Activated CD8-positive, alpha-beta memory T cell treated with anti-CD3 and anti-CD28 coated beads, Interleukin-2, amount 50 U/mL, for 1 hour (primary cell): Measurements from ENCODE around the gene RBMXL3.
"Not testable (repeated sequence)": the region's sequence is repeated elsewhere in the genome, so short reads cannot be mapped to it uniquely, and the experiment has no call there.

Experiments used
- DNase-seq: peaks from one replicate; pipeline ENCODE4 v3.0.0-alpha.2; 2020; ENCODE audit errors: extremely low read depth

The RBMXL3 gene

DNA sequence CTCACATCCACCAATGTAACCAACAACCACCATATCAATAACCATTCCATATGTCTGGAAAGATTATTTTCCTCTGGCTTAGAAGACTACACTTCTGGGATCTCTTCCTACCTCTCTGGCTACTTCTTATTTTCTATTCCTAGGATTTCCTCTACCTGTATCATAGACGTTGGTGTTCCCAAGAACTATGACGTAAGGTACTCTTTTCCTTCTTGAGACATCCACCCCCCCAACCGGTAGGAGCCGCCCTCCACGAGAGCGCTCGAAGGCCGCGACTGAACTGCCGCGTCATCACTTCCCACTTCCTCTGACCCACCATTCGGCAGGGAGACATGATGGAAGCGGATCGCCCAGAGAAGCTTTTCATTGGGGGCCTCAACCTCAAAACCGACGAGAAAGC is at the start of gene RBMXL3:
RBMXL3 (plus strand) TSS at position 301 of the 400 bp plus-strand sequence; CDS start at position 333, 32 bp downstream.
- no peak for DNase-seq

DNA sequence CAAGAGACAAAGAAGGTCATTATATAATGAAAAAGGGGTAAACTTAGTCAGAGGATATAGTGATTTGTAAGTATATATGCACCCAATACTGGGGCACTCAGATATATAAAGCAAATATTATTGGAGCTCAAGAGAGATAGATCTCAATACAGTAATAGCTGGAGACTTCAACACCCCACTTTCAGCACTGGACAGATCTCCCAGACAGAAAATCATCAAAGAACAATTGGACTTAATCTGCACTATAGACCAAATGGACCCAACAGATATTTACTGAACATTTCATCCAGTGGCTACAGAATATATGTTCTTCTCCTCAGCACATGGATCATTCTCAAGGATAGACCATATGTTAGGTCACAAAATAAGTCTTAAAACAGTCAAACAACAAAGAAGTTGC is 47.2 kb upstream of the RBMXL3 start:
- no peak for DNase-seq

DNA sequence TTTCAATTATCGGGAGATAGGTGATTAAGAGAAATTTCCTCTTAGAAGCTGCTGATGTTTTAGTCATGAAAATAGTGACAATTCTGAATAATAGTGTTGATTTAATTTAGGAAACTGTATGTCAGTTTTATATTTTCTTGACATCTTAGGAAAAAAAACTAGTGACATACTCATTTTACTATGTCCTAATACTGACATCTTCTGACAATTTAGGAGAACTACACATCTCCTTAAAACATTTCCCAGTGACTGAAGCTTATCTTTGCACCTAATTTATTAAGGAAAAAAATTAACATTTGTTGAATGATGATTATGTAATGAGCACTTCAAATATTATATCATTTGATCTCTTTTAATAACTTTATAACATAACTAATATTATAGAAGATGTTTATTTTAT is 42.0 kb upstream of the RBMXL3 start:
- DNase-seq = no peak

DNA sequence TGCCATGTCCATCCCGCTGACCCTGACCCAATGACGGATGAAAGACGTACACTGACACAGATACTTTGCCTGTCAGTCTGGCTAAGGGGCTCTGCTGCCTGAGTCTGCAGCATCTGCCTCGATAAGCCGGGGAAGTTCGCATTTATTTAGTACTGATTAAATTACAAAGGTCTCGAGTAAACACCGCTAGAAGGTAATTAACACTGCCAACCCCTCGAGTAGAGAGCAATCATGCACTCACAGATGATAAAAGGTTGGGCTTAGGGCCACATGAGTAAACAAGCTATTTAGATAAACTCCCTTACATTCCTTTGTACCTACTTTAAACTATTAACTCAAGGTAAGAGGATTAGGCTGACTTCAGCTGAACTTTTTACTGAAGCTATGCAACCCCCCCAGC is 16.0 kb upstream of the RBMXL3 start:
- no peak for DNase-seq

DNA sequence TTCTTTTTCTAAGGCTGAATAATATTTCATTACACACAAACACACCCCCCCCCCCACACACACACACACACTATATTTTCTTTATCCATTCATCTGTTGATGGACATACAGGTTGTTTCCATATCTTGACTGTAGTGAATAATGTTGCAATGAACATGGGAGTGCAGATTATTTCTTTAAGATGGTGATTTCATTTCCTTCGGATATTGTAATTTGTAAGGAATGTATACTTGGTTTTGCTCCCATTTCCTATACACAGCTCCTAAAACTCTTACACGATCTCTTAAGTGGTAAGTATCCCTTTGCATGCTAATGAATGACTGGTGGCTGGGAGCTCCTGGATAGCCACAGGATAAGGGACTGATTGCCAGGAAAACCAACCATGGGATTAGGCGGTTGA is 14.7 kb upstream of the RBMXL3 start:
- DNase-seq = no peak

DNA sequence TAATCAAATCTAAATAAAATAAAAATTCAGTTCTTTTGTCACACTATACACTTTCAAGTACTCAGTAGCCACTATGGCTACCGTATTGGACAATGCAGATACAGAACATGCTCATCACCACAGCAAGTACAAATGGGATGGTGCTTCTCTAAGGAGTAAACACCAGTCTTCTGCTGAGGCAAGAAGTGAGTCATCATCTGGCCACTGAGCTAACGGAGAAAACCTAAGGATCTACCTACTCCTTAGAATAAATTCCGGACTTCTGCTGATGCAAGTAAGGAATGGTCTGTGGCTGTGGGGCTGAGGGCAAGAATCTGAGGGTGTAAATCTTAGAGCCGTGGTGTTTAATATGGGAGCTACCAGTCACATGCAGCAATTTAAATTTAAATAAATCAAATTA is 11.3 kb upstream of the RBMXL3 start:
- DNase-seq = no peak

DNA sequence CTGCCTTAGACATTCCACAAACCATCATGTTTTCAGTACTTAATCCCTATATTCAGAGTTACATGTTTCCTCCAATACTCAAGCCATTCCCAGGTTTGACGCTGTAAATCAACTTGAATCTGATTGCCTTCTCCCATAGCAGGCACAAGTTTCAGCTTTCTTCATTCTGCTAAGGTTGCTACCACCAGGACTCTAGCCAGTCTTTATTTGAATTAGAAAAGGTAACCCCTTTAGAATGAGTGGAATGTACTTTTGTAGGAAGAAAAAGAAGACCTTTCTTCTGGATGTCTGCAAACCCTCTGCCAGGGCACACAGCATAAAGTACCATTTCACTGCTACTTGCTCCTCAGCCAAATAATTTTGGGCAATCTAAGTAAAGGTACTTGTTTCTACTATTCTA is 10.7 kb upstream of the RBMXL3 start:
- no peak for DNase-seq

DNA sequence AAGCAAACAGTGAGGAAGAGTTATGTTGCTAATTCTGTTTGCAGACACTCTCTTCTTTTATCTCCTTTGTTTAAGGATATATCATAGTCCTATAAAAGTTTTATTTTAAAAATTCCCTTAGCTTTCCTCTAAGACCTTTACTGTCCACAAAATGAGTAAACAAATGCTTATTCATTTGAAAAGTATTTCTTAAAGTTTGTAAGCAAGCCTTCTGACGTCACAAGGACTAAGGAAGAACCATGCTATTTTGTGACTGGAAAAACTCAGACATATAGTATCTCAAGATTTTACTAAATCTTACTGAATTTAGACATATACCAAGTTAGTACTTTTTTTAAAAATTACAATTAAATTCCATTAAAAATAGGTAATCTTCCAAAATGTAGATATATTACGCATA is 5.2 kb upstream of the RBMXL3 start:
- DNase-seq = no peak

DNA sequence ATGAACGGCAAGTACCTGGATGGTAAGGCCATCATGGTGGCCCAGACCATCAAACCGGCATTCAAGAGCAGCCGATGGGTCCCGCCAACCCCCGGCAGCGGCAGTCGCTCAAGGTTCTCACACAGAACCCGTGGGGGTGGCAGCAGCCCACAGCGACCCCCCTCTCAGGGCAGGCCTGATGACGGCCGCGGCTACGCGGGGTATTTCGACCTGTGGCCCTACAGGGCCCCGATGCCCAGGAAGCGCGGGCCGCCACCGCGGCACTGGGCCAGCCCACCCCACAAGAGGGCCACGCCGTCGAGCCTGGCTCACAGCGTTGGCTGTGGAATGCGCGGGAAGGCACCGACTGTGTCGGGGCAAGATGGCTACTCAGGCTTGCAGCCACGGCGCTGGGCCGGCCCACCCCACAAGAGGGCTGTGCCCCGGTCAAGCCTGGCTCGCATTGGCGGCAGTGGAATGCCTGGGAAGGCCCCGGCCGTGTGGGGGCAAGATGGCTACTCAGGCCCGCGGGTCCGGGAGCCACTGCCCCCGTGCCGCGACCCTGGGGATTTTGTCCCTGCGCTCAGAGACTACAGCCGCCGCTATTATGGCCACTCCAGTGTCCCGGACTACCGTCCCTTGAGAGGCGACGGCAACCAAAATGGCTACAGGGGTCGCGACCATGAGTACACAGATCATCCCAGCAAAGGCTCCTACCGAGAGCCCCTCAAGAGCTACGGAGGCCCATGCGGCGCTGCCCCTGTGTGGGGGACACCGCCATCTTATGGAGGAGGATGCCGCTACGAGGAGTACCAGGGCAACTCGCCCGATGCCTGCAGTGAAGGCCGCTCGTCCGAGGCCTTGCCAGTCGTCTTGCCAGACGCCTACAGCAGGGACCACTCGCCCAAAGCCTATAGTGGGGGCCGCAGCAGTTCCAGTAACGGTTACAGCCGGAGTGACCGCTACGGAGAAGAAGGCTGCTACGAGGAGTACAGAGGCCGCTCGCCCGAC is 731 bp downstream of the RBMXL3 start:
- no peak for DNase-seq

DNA sequence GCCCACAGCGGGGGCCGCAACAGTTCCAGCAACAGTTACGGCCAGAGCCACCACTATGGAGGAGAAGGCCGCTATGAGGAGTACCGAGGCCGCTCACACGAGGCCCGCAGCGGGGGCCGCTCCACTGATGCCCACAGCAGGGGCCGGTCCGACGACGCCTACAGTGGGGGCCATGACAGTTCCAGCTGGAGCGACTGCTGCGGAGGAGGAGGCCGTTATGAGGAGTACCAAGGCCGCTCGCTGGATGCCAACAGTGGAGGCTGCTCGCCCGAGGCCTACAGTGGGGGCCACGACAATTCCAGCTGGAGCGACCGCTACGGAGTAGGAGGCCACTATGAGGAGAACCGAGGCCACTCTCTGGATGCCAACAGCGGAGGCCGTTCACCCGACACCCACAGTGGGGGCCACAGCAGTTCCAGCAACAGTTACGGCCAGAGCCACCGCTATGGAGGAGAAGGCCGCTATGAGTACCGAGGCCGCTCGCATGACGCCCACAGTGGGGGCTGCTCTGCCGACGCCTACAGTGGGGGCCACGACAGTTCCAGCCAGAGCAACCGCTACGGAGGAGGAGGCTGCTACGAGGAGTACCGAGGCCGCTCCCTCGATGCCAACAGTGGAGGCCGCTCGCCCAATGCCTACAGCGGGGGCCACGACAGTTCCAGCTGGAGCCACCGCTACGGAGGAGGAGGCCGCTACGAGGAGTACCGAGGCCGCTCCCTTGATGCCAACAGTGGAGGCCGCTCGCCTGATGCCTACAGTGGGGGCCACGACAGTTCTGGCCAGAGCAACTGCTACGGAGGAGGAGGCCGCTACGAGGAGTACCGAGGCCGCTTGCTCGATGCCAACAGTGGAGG is 1.7 kb downstream of the RBMXL3 start:
- DNase-seq = no peak

DNA sequence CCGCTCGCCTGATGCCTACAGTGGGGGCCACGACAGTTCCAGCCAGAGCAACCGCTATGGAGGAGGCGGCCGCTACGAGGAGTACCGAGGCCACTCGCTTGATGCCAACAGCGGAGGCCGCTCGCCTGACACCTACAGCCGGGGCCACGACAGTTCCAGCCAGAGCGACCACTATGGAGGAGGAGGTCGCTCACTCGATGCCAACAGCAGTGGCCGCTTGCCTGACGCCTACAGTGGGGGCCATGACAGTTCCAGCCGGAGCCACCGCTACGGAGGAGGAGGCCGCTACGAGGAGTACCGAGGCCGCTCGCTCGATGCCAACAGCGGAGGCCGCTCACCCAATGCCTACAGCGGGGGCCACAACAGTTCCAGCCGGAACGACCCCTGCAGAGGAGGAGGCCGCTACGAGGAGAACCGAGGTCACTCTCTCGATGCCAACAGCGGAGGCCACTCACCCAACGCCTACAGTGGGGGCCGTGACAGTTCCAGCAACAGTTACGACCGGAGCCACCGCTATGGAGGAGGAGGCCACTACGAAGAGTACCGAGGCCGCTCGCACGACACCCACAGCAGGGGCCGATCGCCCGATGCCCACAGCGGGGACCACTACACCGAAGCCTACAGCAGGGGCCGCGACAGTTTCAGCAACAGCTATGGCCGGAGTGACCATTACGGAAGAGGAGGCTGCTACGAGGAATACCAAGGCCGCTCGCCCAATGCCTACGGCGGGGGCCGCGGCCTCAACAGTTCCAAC is 2.5 kb downstream of the RBMXL3 start:
- no peak for DNase-seq

DNA sequence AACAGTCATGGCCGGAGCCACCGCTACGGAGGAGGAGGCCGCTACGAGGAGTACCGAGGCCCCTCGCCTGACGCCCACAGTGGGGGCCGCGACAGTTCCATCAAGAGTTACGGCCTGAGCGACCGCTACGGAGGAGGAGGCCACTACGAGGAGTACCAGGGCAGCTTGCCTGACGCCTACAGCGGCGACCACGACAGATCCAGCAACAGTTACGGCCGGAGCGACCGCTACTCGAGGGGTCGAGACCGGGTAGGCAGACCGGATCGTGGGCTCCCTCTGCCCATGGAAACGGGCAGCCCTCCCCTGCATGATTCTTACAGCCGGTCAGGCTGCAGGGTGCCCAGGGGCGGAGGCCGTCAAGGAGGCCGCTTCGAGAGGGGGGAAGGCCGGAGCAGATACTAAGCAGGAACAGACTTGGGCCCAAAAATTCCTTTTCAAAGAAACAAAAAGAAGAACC is 3.1 kb downstream of the RBMXL3 start:
- DNase-seq = no peak

DNA sequence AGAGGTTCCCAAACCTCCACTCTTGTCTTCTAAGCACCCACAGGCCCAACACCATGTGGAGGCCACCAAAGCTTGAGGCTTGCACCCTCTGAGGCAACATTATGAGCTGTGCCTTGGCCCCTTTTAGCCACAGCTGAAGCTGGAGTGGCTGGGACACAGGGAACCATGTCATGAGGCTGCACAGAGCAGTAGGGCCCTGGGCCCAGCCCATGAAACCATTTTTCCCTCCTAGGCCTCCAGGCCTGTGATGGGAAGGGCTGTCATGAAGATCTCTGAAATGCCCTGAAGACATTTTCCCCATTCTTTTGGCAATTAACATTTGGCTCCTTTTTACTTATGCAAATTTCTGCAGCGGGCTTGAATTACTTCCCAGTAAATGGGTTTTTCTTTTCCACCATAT is 14.8 kb downstream of the RBMXL3 start:
- DNase-seq = no peak

DNA sequence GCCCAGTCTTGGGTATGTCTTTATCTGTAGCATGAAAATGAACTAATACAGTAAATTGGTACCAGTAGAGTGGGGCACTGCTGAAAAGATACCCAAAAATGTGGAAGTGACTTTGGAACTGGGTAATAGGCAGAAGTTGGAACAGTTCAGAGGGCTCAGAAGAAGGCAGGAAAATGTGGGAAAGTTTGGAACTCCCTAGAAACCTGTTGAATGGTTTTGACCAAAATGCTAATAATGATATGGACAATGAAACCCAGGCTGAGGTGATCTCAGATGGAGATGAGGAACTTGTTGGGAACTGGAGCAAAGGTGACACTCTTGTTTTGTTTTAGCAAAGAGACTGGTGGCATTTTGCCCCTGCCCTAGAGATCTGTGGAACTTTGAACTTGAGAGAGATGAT is 20.3 kb downstream of the RBMXL3 start:
- DNase-seq = not testable (repeated sequence)

DNA sequence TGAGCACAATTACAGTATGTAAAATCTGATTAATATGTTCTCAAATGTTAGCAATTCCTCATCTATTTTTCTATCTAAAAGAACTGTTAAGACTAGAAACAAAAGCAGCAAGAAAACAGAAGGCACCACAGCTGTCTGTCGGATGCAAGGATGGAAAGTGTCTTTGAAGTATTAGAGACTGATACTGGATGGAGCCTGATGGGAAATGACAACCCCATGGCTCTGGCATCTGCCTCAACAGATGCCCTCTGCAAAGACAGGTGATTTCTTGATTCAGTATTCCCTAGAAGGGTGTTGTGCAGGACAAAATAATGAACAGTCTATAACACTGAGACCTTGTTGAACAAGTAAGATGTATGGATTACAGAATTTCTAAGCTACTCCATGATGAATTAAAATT is 24.9 kb downstream of the RBMXL3 start:
- no peak for DNase-seq

DNA sequence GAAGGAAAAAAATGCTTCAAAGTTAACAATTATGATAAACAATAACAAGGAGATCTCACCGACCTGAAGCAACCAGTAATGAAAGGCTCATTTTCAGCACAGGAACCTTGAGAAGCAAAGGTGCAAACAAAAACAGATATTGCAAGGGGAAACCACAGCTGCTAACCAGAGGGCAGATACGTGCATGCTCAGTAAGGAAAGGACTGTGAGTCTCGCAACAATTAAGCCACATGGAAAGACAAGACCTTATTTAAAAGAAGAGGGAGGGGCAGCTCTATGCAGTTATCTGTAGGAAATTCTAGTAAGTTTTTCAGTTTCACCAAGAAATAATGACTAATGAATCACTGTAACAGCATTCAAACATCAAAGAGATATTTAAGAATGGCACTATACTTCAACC is 25.4 kb downstream of the RBMXL3 start:
- DNase-seq = no peak

DNA sequence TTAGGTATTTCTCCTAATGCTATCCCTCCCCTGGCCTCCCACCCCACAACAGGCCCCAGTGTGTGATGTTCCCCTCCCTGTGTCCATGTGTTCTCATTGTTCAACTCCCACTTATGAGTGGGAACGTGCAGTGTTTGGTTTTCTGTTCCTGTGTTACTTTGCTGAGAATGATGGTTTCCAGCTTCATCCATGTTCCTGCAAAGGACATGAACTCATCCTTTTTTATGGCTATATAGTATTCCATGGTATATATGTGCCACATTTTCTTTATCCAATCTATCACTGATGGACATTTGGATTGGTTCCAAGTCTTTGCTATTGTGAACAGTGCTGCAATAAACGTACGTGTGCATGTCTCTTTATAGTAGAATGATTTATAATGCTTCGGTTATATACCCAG is 28.1 kb downstream of the RBMXL3 start:
- not testable (repeated sequence) for DNase-seq

DNA sequence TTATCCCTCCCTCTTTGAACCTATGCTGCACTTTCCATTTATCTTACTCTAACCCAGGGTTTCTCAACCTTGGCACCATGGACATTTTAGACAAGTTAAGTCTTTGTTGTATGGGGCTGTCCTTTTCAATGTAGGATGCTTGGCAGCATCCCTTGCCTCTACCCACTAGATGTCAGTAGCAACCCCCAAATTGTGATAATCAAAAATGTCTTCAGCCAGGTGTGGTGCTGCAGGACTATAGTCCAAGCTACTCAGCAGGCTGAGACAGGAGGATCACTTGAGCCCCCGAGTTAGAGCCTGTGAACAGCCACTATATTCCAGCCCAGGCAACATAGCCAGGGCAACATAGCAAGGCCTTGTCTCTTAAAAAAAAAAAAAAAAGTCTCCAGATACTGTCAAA is 37.7 kb downstream of the RBMXL3 start:
- DNase-seq = no peak

DNA sequence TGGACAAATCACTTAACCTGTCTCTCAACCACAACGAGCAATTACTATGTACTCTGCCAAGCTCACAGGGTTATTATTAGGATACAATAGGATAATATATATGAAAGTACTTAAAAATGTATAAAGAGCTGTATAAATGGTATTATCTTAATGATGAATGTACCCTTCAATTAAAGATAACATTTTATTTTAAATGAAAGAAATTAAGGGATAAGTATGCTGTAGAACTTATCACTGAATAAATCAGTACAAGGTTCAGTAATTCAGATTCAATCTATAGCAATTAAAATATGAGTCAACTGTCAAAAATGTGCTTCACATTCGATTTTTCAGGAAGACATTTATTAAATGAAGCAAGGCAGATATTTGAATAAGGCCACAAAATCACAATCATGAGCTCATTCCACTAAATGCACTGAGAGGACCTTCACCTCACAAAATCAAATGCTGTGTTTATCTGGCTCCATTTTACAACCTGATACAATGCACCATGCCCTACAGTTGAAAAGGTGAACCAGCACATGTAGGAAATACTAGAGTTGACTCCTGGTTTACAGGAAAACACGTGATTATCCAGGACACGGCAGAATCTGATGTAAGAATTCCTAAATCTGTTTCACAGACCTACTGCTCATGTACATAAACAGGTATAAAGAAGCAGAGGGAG is 40.3 kb downstream of the RBMXL3 start:
- no peak for DNase-seq

DNA sequence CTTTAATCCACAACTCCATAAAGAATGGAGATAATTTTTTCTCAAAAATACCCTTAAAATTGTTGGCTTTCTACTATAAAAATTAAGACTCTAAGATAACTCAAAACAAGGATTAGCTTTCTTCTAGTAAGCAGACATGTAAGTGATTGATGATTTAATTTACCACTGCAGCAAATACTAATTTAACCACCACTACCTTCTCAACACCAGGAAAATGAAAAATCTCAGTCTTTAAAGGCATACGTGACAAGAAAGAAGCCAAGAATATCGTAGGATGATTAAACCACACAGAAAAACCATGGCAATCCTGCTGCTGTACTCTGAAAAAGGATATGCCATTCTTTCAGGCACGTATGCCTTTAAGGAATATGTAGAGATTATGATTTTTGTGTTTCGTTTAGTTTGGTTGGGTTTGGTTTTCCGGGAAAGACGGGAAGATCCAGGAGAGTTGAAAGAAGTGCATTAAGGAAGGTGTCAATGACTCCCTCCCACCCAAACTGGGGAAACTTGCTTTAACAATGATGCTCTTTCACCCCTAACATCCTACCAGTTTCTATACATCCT is 43.8 kb downstream of the RBMXL3 start:
- DNase-seq = no peak
